Transverse colon (tissue), 4 donors: Measurements from ENCODE around the gene PPP1R14B. TPM values are rescaled to one million over a fixed set of nuclear protein-coding genes. Genes with fewer than 3 reads are reported as not detected.

Source experiments
- DNase-seq: peaks from one replicate; pipeline ENCODE4 v3.0.0-alpha.2; 2019
- H3K27ac ChIP-seq, 4 donors: fragments of 200-600 bp; sonication (generic); 2 replicates each; pipeline ENCODE4 v1.5.1; 2016 to 2018; ENCODE audit warnings: inconsistent platforms in 4 of 4
- H3K27me3 ChIP-seq: fragments of 200-600 bp; sonication (generic); 2 replicates; pipeline ENCODE4 v1.5.1; 2017; ENCODE audit warnings: inconsistent platforms
- H3K36me3 ChIP-seq, 4 donors: fragments of 200-600 bp; sonication (generic); 2 replicates each; pipeline ENCODE4 v1.5.1; 2017 to 2019; ENCODE audit warnings: inconsistent platforms in 4 of 4
- H3K4me1 ChIP-seq, 4 donors: fragments of 200-600 bp; sonication (generic); 2 replicates each; pipeline ENCODE4 v1.5.1; 2017 to 2020; ENCODE audit warnings: inconsistent platforms in 4 of 4
- H3K4me3 ChIP-seq, 4 donors: fragments of 200-600 bp; sonication (generic); 1 replicate in 1 of 4; 2 replicates in 3 of 4; pipeline versions ENCODE4 v1.5.1 to v1.6.1; 2017 to 2019; ENCODE audit warnings: inconsistent platforms in 4 of 4
- H3K9me3 ChIP-seq, 2 donors: fragments of 200-600 bp; sonication (generic); 2 replicates each; pipeline ENCODE4 v1.5.1; 2017 to 2019; ENCODE audit warnings: inconsistent platforms in 2 of 2
- EP300 ChIP-seq: sonication (generic); formaldehyde crosslinking; IDR thresholded peaks from one replicate; pipeline ENCODE4 v1.6.1; 2017; ENCODE audit warnings: antibody characterized with exemption, low read depth
- POLR2A ChIP-seq: fragments of 450-650 bp; IDR thresholded peaks from one replicate; pipeline ENCODE4 v1.6.1; 2016; ENCODE audit warnings: antibody characterized with exemption, mild to moderate bottlenecking, moderate library complexity
- POLR2AphosphoS5 ChIP-seq, 3 donors: sonication (generic); formaldehyde crosslinking; IDR thresholded peaks; one replicate each; pipeline ENCODE4 v1.6.1; 2016; ENCODE audit warnings: antibody characterized with exemption in 3 of 3
- WGBS, 2 donors: methylation state at CpG; one replicate each; pipeline ENCODE4 v1.1.5; 2018; ENCODE audit warnings: low coverage in 1 of 2; 5-methylcytosine and 5-hydroxymethylcytosine counted together
- in situ Hi-C, 4 donors: fragments of 200-750 bp; cut with MboI; loops; one replicate each; pipeline versions ENCODE4 v1.15.0 to v1.15.1; 2017; ENCODE audit warnings: low sequenced_read_pairs in 3 of 4, low pct_ligation_motif_present in 1 of 4, low pct_unique_long_range_greater_than_20kb in 1 of 4
- intact Hi-C: fragments of 100-400 bp; cut with DNase I; formaldehyde crosslinking; loops from one replicate; pipeline ENCODE4 v1.15.1; 2023; ENCODE audit warnings: low total_unique reads
- total RNA-seq, 4 donors: library from RNA; depleted of rRNA; stranded (reverse); fragments of >200 nt; gene quantifications; one replicate each; pipeline ENCODE4 v1.1.0, GENCODE V29; 2016
- TF ChIP-seq, protein P1 (sequence below), 5 experiments: fragments of 200-600 bp in 3 of 5; fragments of 450-650 bp in 2 of 5; sonication (generic) in 3 of 5; IDR thresholded peaks; 1 replicate in 2 of 5; 2 replicates in 3 of 5; pipeline ENCODE4 v1.5.1; 2016 to 2017; ENCODE audit warnings: antibody characterized with exemption in 5 of 5, inconsistent platforms in 3 of 5, mild to moderate bottlenecking in 2 of 5, moderate library complexity in 1 of 5

The PPP1R14B gene, protein sequence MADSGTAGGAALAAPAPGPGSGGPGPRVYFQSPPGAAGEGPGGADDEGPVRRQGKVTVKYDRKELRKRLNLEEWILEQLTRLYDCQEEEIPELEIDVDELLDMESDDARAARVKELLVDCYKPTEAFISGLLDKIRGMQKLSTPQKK
- 10 to 100 TPM; 62.8 to 80.4 (median 73.2) TPM for total RNA-seq

DNA sequence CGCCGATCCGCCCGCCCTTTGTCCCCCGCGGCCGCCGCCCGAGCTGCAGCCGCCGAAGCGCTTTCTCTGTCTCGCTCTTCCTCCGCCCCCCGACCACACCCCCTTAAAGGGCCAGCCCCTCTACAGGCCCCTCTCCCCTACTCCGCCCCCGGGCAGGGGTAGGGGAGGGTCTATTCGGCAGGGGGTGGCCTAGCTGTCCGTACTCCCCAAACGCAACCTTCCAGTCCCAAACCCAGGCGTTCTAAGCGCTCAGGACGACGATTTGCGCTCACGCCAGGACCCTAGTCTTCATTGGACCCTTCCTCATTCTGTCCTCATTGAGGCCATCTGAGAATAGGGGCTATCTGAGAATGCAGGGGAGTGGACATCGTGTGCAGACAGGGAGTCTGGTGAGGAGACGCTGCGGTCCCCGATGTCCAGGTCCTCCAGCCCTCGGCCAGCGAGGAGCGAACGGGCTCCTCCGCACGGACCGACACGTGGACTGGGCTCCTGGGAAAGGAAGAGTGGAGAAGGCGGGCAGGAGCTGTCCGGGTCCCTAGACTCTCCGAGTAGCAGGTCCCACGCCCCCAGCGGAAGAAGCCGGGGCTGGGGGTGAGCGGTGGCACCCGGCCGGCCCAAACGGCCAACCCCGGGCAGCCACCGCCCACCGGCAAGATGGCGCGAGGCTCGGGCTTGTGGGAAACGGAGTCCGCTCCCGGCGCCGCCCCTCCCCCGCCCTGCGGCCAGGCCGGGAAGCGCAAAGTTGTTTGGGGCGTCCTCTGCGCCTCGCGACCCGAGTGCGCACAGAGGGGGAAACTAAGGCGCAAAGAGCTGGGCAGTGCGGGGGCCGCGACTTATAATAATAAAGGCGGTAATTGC is at the start of gene PPP1R14B:
Gene PPP1R14B (minus strand): TSS at position 73 of the 858 bp plus-strand sequence. CDS start 270 bp downstream, outside the sequence.
- 2% methylated on average over 45 of the region's 74 CpGs; no CpG with 5 or more reads in 1 of the 2 donors for WGBS, 2 donors
- peak within 1 kb of the TSS; percentile 62 to 78 (median 70) for H3K4me3 ChIP-seq
- H3K27ac ChIP-seq = peak within 1 kb of the TSS; percentile 90 to 99 (median 94)
- intact Hi-C loops = no loop called here
- peak; percentile 92 for DNase-seq
- no peaks in the 10 kb centered on the region for H3K36me3 ChIP-seq
- peaks cover 23 to 50% (median 41%) of the 10 kb centered on the region in 4 donors for H3K4me1 ChIP-seq
- no peaks in the 10 kb centered on the region for H3K9me3 ChIP-seq
- in situ Hi-C loops = no loop called here
- H3K27me3 ChIP-seq = no peaks in the 10 kb centered on the region
- TF ChIP-seq, protein P1, sequence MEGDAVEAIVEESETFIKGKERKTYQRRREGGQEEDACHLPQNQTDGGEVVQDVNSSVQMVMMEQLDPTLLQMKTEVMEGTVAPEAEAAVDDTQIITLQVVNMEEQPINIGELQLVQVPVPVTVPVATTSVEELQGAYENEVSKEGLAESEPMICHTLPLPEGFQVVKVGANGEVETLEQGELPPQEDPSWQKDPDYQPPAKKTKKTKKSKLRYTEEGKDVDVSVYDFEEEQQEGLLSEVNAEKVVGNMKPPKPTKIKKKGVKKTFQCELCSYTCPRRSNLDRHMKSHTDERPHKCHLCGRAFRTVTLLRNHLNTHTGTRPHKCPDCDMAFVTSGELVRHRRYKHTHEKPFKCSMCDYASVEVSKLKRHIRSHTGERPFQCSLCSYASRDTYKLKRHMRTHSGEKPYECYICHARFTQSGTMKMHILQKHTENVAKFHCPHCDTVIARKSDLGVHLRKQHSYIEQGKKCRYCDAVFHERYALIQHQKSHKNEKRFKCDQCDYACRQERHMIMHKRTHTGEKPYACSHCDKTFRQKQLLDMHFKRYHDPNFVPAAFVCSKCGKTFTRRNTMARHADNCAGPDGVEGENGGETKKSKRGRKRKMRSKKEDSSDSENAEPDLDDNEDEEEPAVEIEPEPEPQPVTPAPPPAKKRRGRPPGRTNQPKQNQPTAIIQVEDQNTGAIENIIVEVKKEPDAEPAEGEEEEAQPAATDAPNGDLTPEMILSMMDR (IDR thresholded peaks at IDR 0.05) = peak in 3 of 5 experiments; percentile 16 to 39 (median 21)
- TF ChIP-seq EP300 = no peak
- peak; percentile 54 for TF ChIP-seq POLR2A
- peak in 2 of 3 donors; percentile 48 to 65 for TF ChIP-seq POLR2AphosphoS5 (IDR thresholded peaks at IDR 0.05)

DNA sequence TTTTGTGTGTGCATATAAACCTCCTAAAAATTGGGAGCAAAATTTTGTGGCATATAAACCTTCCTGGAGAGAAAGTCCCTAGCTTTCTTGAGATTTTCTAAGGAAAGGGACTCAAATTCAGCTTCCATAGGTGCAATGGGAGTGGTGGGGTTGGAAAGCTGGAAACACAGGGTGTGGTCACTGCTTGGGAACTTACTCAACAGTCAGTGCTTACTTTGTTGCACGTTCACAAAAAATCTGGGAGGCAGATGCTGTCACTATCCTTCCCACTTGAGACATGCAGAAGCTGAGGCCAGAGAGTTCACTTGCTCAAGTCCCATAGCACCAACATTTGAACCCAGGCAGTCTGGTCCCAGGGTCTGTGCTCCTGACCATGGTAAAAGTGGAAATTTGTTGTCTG is 49.5 kb upstream of the PPP1R14B start:
- DNase-seq = no peak
- Histone ChIP-seq H3K36me3 (no peaks in the 10 kb centered on the region), H3K27me3 (peaks cover 96% of the 10 kb centered on the region), H3K4me3 (no peak overlapping the region), H3K27ac (no peak overlapping the region), H3K9me3 (no peaks in the 10 kb centered on the region), H3K4me1 (peaks cover 18 to 37% (median 35%) of the 10 kb centered on the region in 4 donors)
- TF ChIP-seq POLR2A (no peak), EP300 (no peak)
- intact Hi-C loops (no loop called here), in situ Hi-C loops (loop anchor here in 2 of 4 donors (5.0 to 10.0 kb wide), 2 partner anchors 91 to 94 kb away; partner anchors contain the start of gene FERMT3 (in 1 of the 2))
- WGBS, 2 donors = 38% methylated on average over 1 of the region's 1 CpG; no CpG with 5 or more reads in 1 of the 2 donors

DNA sequence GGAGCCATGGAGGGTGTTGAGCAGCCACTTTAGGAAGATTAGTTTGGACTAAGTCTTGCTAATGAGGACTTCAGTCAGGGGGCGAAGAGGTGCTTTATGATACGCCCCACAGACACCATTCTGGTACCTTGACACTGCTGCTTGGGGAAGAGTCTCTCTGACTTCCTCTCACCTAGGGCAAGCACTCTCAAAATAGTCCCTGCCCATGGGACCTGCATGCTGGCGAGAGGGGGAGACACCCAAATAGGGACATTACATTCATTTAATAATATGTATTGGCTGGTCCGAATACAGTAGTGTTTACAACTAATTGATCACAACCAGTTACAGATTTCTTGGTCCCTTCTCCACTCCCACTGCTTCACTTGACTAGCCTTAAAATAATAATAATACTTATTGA is 49.0 kb upstream of the PPP1R14B start:
- Histone ChIP-seq H3K27ac (no peak overlapping the region), H3K36me3 (no peaks in the 10 kb centered on the region), H3K27me3 (peaks cover 99% of the 10 kb centered on the region), H3K4me3 (no peak overlapping the region), H3K4me1 (peaks cover 17 to 38% (median 35%) of the 10 kb centered on the region in 4 donors), H3K9me3 (no peaks in the 10 kb centered on the region)
- WGBS, 2 donors = 93% methylated on average over 4 of the region's 4 CpGs; no CpG with 5 or more reads in 1 of the 2 donors
- no peak for DNase-seq
- TF ChIP-seq EP300 = no peak
- in situ Hi-C loops = loop anchor here in 2 of 4 donors (5.0 to 10.0 kb wide), 2 partner anchors 91 to 93 kb away; partner anchors contain the start of gene FERMT3 (in 1 of the 2)
- intact Hi-C loops = no loop called here

DNA sequence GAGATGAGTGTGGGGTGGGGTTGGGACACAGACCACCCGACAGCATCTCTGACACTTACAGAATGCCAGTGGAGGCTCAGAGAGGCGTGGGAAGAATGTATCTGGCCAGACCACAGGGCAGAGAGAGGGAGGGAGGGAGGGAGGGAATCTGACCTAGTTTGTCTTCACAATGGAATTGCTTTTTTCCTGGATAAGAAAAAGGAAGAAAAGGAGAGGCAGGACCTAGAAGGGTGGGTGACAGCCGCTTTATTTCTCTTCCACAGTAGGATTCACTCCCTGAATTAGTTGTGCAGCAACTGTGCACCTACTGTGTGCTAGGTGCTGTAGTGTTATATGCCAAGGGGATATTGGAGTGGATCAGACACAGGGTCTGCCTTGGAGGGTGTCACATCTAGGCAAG is 48.0 kb upstream of the PPP1R14B start:
- H3K4me3 ChIP-seq = no peak overlapping the region
- H3K27ac ChIP-seq = no peak overlapping the region
- peaks cover 99% of the 10 kb centered on the region for H3K27me3 ChIP-seq
- in situ Hi-C loops = loop anchor here in 2 of 4 donors (5.0 to 10.0 kb wide), 2 partner anchors 90 to 92 kb away; partner anchors contain the start of gene FERMT3 (in 1 of the 2)
- no peak for DNase-seq
- peaks cover 7 to 29% (median 25%) of the 10 kb centered on the region in 4 donors for H3K4me1 ChIP-seq
- intact Hi-C loops = no loop called here
- no peaks in the 10 kb centered on the region for H3K36me3 ChIP-seq
- TF ChIP-seq POLR2AphosphoS5 (IDR thresholded peaks at IDR 0.05) (no peak), EP300 (no peak)
- TF ChIP-seq, protein P1 (IDR thresholded peaks at IDR 0.05) = no peak
- H3K9me3 ChIP-seq = no peaks in the 10 kb centered on the region
- WGBS, 2 donors = 50 to 55% methylated on average over 2 to 3 of the region's 3 CpGs
